Natural killer cell (primary cell): ENCODE results near the gene PRKAR1B. TPM values are rescaled to one million over a fixed set of nuclear protein-coding genes. Genes with fewer than 3 reads are reported as not detected.

Source experiments
- ATAC-seq, 3 donors: fragments of 150-1000 bp in 2 of 3; fragments of 200-7000 bp in 1 of 3; cut with Tn5 transposase; 1 replicate in 1 of 3; 2 replicates in 2 of 3; pipeline ENCODE4 v1.10.0; 2021; ENCODE audit warnings: mild to moderate bottlenecking in 2 of 3, moderate library complexity in 2 of 3
- DNase-seq, 2 donors: peaks; one replicate each; pipeline versions ENCODE4 v3.0.0 to v3.0.0-alpha.2; 2013 to 2021; ENCODE audit warnings: mixed read lengths in 1 of 2
- H3K27ac ChIP-seq: one replicate; pipeline ENCODE4 v1.5.1; 2013; ENCODE audit warnings: mild to moderate bottlenecking, low read length
- H3K27me3 ChIP-seq: one replicate; pipeline ENCODE4 v1.6.1; 2013; ENCODE audit warnings: low read length; ENCODE audit not compliant: control insufficient read depth, insufficient read depth
- H3K36me3 ChIP-seq: one replicate; pipeline ENCODE4 v1.6.1; 2013; ENCODE audit warnings: low read length; ENCODE audit not compliant: control insufficient read depth, insufficient read depth
- H3K4me1 ChIP-seq: one replicate; pipeline ENCODE4 v1.6.1; 2013; ENCODE audit warnings: low read length; ENCODE audit not compliant: control insufficient read depth, insufficient read depth
- H3K4me3 ChIP-seq: one replicate; pipeline ENCODE4 v1.5.1; 2013; ENCODE audit warnings: low read length
- H3K9me3 ChIP-seq: one replicate; pipeline ENCODE4 v1.6.1; 2013; ENCODE audit warnings: low read length; ENCODE audit not compliant: control insufficient read depth, insufficient read depth
- H3K27ac Mint-ChIP-seq, 2 donors: one replicate each; pipeline ENCODE4 v1.8.0; 2022; ENCODE audit warnings: mild to moderate bottlenecking in 2 of 2, mixed read lengths in 2 of 2, moderate library complexity in 1 of 2
- H3K27me3 Mint-ChIP-seq, 2 donors: one replicate each; pipeline ENCODE4 v1.8.0; 2022; ENCODE audit warnings: low read depth in 2 of 2, mixed read lengths in 2 of 2
- H3K36me3 Mint-ChIP-seq: one replicate; pipeline ENCODE4 v1.8.0; 2022; ENCODE audit warnings: mixed read lengths
- H3K4me1 Mint-ChIP-seq, 2 donors: one replicate each; pipeline ENCODE4 v1.8.0; 2022; ENCODE audit warnings: mixed read lengths in 2 of 2
- H3K4me3 Mint-ChIP-seq: one replicate; pipeline ENCODE4 v1.8.0; 2022; ENCODE audit warnings: mild to moderate bottlenecking, moderate library complexity, mixed read lengths
- H3K9me3 Mint-ChIP-seq, 2 donors: one replicate each; pipeline ENCODE4 v1.8.0; 2022; ENCODE audit warnings: mixed read lengths in 2 of 2
- CTCF ChIP-seq: fragments of 200-600 bp; IDR thresholded peaks from one replicate; pipeline ENCODE4 v1.8.0; 2022; ENCODE audit warnings: antibody characterized with exemption
- WGBS: methylation state at CpG from one replicate; pipeline ENCODE4 v1.1.7; 2013; ENCODE audit warnings: missing lambda C conversion rate; ENCODE audit not compliant: insufficient coverage; 5-methylcytosine and 5-hydroxymethylcytosine counted together
- intact Hi-C: fragments of 100-400 bp; cut with micrococcal nuclease; formaldehyde crosslinking; loops from one replicate; pipeline ENCODE4 v1.14.2; 2022
- total RNA-seq, 4 donors: library from RNA; stranded (reverse); fragments of 120-200 nt in 1 of 4; gene quantifications; one replicate each; pipeline versions ENCODE4 v1.2.3 to v1.2.4, GENCODE V29; 2013 to 2022

Gene PRKAR1B
- total RNA-seq, 3 donors from 2014 or later (not counting 1 experiment from before 2014, with no cell fraction given) = 2.4 to 3.8 (median 3.0) TPM

DNA sequence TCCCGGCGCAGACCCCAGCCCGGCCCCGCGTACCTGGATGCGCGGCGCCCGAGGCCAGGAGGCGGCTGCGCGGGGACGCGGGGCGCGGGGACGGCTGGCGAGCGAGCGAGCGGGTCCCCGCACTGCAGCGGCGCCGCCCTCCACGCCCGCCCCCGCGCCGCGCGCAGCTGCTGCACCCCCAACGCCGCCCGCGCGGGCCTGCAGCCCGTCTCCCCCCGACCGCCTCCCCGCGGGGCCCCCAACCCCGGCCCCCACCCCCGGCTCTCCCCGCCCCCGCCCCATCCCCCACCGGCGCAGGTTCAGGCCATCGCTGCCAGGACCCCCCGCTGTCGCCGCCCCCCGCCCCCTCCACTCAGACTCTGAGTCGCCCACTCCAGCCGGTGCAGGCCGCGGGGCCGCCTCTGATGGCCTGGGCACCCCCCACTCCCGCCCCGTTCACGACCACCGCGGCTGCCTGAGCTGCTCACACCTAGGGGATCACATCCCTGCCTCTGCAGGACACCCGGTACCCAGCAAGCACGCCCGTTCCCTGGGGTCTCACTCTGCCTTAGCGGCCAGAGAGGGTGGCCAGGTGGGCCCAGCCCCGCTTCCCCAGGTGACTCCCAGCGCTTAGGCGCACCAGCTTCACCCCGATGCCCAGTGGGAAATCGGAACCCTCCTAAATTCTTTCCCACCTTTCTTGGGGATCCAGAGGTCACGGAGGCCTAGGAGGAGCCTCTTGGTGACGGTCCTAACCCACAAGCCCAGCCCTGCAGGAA is 14.5 kb downstream of the PRKAR1B start:
- peaks cover 18 to 19% of the 10 kb centered on the region in 2 donors for H3K27me3 Mint-ChIP-seq
- 15% methylated on average over 55 of the region's 74 CpGs for WGBS
- no peak overlapping the region for H3K27ac Mint-ChIP-seq
- H3K4me1 Mint-ChIP-seq = peaks cover 0 to 5% of the 10 kb centered on the region in 2 donors
- no peaks in the 10 kb centered on the region for H3K36me3 Mint-ChIP-seq
- peaks cover 7% of the 10 kb centered on the region for H3K4me1 ChIP-seq
- H3K9me3 Mint-ChIP-seq = no peaks in the 10 kb centered on the region
- DNase-seq = peak in 1 of 2 donors; percentile 50
- peak in 2 of 3 donors; percentile 57 to 59 for ATAC-seq
- H3K9me3 ChIP-seq = no peaks in the 10 kb centered on the region
- H3K27ac ChIP-seq = no peak overlapping the region
- no peak for TF ChIP-seq CTCF
- H3K4me3 ChIP-seq = no peak overlapping the region
- no peaks in the 10 kb centered on the region for H3K36me3 ChIP-seq
- intact Hi-C loops = no loop called here
- peaks cover 3% of the 10 kb centered on the region for H3K27me3 ChIP-seq
- peak overlapping the region; percentile 9 for H3K4me3 Mint-ChIP-seq

GRCh38 chr7:711922-712380 is 15.1 kb downstream of the PRKAR1B start:
- H3K4me1 Mint-ChIP-seq = peaks cover 0 to 5% of the 10 kb centered on the region in 2 donors
- Histone ChIP-seq H3K27me3 (peaks cover 3% of the 10 kb centered on the region), H3K4me1 (peaks cover 7% of the 10 kb centered on the region), H3K9me3 (no peaks in the 10 kb centered on the region), H3K36me3 (no peaks in the 10 kb centered on the region), H3K27ac (no peak overlapping the region), H3K4me3 (no peak overlapping the region)
- intact Hi-C loops = no loop called here
- ATAC-seq (no peak), DNase-seq (no peak)
- H3K36me3 Mint-ChIP-seq = no peaks in the 10 kb centered on the region
- H3K27me3 Mint-ChIP-seq = peaks cover 18 to 19% of the 10 kb centered on the region in 2 donors
- no peak for TF ChIP-seq CTCF
- no peak overlapping the region for H3K27ac Mint-ChIP-seq
- 12% methylated on average over 44 of the region's 44 CpGs for WGBS
- H3K4me3 Mint-ChIP-seq = peak overlapping the region; percentile 28
- H3K9me3 Mint-ChIP-seq = no peaks in the 10 kb centered on the region

- no peaks in the 10 kb centered on the region for H3K36me3 ChIP-seq
- H3K4me1 Mint-ChIP-seq = peaks cover 0 to 5% of the 10 kb centered on the region in 2 donors
- intact Hi-C loops = no loop called here
- H3K27me3 ChIP-seq = peaks cover 3% of the 10 kb centered on the region
- ATAC-seq = no peak
- H3K27ac Mint-ChIP-seq = no peak overlapping the region
- peak overlapping the region; percentile 56 for H3K4me3 Mint-ChIP-seq
- H3K9me3 ChIP-seq = no peaks in the 10 kb centered on the region
- no peak for DNase-seq
- no peaks in the 10 kb centered on the region for H3K36me3 Mint-ChIP-seq
- H3K9me3 Mint-ChIP-seq = no peaks in the 10 kb centered on the region
- H3K4me1 ChIP-seq = peaks cover 7% of the 10 kb centered on the region
- WGBS = 79% methylated on average over 42 of the region's 45 CpGs
- H3K27me3 Mint-ChIP-seq = peaks cover 18 to 19% of the 10 kb centered on the region in 2 donors
- no peak for TF ChIP-seq CTCF
- H3K27ac ChIP-seq = no peak overlapping the region
- no peak overlapping the region for H3K4me3 ChIP-seq
These were observed 15.8 kb downstream of the PRKAR1B start for GRCh38 chr7:711093-711921.
